22Rv1 (cell line): ENCODE data around the gene CDHR5.

ENCODE experiments used
- H3K27ac ChIP-seq: fragments of 450-650 bp; 2 replicates; pipeline ENCODE4 v1.5.1; 2017
- CTCF ChIP-seq: fragments of 450-650 bp; IDR thresholded peaks from 2 replicates; pipeline ENCODE4 v1.5.1; 2017; ENCODE audit warnings: mild to moderate bottlenecking
- ZFX ChIP-seq: fragments of 450-650 bp; IDR thresholded peaks from 2 replicates; pipeline ENCODE4 v1.6.1; 2017; ENCODE audit warnings: antibody characterized with exemption, borderline replicate concordance

CDHR5 gene

GRCh38 chr11:610146-610801 lies 14.5 kb downstream of the CDHR5 start:
- TF ChIP-seq CTCF, result no peak
- no peak for TF ChIP-seq ZFX
- no peak overlapping the region for H3K27ac ChIP-seq

- no peak overlapping the region for H3K27ac ChIP-seq
- TF ChIP-seq CTCF (no peak), ZFX (no peak)
Observed at GRCh38 chr11:609341-609811, 15.4 kb downstream of the CDHR5 start.

DNA sequence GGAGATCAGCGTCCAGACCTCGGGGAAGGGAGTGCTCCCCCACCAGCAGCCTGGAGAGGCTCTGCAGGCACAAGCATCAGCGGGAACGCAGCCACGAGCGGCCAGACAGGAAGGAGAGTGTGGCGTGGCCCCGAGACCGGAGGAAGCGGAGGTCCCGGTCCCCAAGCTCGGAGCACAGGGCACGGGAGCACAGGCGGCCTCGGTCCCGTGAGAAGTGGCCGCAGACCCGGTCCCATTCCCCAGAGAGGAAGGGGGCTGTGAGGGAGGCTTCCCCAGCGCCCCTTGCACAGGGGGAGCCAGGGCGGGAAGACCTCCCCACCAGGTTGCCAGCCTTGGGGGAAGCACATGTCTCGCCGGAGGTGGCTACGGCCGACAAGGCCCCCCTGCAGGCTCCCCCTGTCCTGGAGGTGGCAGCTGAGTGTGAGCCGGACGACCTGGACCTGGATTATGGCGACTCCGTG lies 15.9 kb downstream of the CDHR5 start:
- TF ChIP-seq CTCF, result no peak
- no peak for TF ChIP-seq ZFX
- no peak overlapping the region for H3K27ac ChIP-seq

DNA sequence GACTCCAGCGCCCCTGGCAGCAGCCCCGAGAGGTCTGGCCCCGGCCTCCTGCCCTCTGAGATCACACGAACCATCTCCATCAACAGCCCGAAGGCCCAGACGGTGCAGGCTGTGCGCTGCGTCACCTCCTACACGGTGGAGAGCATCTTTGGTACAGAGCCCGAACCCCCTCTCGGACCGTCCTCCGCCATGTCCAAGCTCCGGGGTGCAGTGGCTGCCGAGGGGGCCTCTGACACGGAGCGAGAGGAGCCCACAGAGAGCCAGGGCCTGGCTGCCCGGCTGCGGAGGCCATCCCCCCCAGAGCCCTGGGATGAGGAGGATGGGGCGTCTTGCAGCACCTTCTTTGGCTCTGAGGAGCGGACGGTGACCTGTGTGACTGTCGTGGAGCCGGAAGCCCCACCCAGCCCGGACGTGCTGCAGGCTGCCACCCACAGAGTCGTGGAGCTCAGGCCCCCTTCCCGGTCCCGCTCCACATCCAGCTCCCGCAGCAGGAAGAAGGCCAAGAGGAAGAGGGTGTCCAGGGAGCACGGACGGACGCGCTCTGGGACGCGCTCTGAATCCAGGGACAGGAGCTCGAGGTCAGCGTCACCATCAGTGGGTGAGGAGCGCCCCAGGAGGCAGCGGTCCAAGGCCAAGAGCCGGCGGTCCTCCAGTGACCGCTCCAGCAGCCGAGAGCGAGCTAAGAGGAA lies 16.6 kb downstream of the CDHR5 start:
- TF ChIP-seq ZFX (no peak), CTCF (no peak)

GRCh38 chr11:607020-607780 lies 17.6 kb downstream of the CDHR5 start:
- TF ChIP-seq ZFX, result no peak
- TF ChIP-seq CTCF, result no peak

More for the DNA sequence above, 16.6 kb downstream of the CDHR5 start:
- no peak overlapping the region for H3K27ac ChIP-seq

DNA sequence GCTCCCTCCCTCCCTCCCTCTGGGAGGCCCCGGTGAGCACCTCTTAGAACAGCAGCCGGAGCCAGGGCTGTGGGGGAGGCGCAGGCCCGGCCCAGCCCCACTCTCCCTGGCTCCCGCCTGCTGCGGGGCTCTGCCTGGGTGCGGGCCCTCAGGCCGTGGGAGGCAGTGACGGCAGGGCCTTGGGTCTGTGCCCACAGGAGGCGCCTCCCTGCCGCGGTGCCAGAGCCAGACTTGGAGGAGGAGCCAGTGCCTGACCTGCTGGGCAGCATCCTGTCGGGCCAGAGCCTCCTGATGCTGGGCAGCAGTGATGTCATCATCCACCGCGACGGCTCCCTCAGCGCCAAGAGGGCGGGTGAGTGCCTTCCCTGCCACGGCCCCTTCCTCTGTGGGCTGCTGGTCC lies 18.5 kb downstream of the CDHR5 start:
- TF ChIP-seq CTCF, result no peak
- no peak for TF ChIP-seq ZFX
- H3K27ac ChIP-seq, result 0 out of 2 replicates have a peak overlapping the region, but pooled peaks have one; percentile 17

More at GRCh38 chr11:607020-607780, 17.6 kb downstream of the CDHR5 start:
- 0 out of 2 replicates have a peak overlapping the region, but pooled peaks have one; percentile 17 for H3K27ac ChIP-seq
